CD4-positive, alpha-beta T cell (primary cell): Measurements from ENCODE around the gene NPLOC4. TPM values are rescaled to one million over a fixed set of nuclear protein-coding genes. Genes with fewer than 3 reads are reported as not detected.

ENCODE experiments used
- ATAC-seq: fragments of 200-7000 bp; cut with Tn5 transposase; one replicate; pipeline ENCODE4 v1.10.0; 2022; ENCODE audit warnings: mild to moderate bottlenecking; ENCODE audit not compliant: poor library complexity
- CTCF ChIA-PET: fragments of 350-600 bp; sonication (Branson Sonifier 250); formaldehyde crosslinking; loops from one replicate; lab custom pipeline; 2021; ENCODE audit warnings: antibody characterized with exemption, inconsistent platforms; lab: Charles Lee
- POLR2A ChIA-PET: fragments of 350-600 bp; sonication (Branson Sonifier 250); formaldehyde crosslinking; loops from one replicate; lab custom pipeline; 2021; ENCODE audit warnings: antibody characterized with exemption, inconsistent platforms; lab: Charles Lee
- DNase-seq, 14 experiments: peaks; one replicate each; pipeline ENCODE4 v3.0.0-alpha.2; 2013 to 2020; ENCODE audit warnings: mixed read lengths in 2 of 14
- H3K27ac ChIP-seq, 2 donors: one replicate each; pipeline versions ENCODE4 v1.5.1 to v1.7.0; 2013; ENCODE audit warnings: low read length in 2 of 2, low read depth in 1 of 2, mild to moderate bottlenecking in 1 of 2
- H3K27me3 ChIP-seq, 2 experiments: 1 replicate in 1 of 2; 2 replicates in 1 of 2; pipeline versions ENCODE4 v1.6.1 to v1.7.0; 2013; ENCODE audit warnings: low read length in 2 of 2, control low read depth in 1 of 2, mild to moderate bottlenecking in 1 of 2, moderate library complexity in 1 of 2; ENCODE audit not compliant: insufficient read depth in 2 of 2, control insufficient read depth in 1 of 2
- H3K36me3 ChIP-seq: one replicate; pipeline ENCODE4 v1.6.1; 2013; ENCODE audit warnings: low read length, control low read depth; ENCODE audit not compliant: insufficient read depth
- H3K4me1 ChIP-seq: one replicate; pipeline ENCODE4 v1.6.1; 2013; ENCODE audit warnings: low read length, control low read depth; ENCODE audit not compliant: insufficient read depth
- H3K4me3 ChIP-seq: one replicate; pipeline ENCODE4 v1.5.1; 2013; ENCODE audit warnings: mild to moderate bottlenecking, low read length, moderate library complexity
- H3K9me3 ChIP-seq, 2 experiments: 1 replicate in 1 of 2; 2 replicates in 1 of 2; pipeline versions ENCODE4 v1.6.1 to v1.7.0; 2013; ENCODE audit warnings: low read length in 2 of 2, mild to moderate bottlenecking in 2 of 2, control low read depth in 1 of 2, moderate library complexity in 1 of 2; ENCODE audit not compliant: control insufficient read depth in 1 of 2, insufficient read depth in 1 of 2
- H3K27ac Mint-ChIP-seq: one replicate; pipeline ENCODE4 v1.8.0; 2020; ENCODE audit warnings: mixed read lengths
- H3K27me3 Mint-ChIP-seq: one replicate; pipeline ENCODE4 v1.8.0; 2021; ENCODE audit warnings: mixed read lengths
- H3K36me3 Mint-ChIP-seq: one replicate; pipeline ENCODE4 v1.8.0; 2021; ENCODE audit warnings: low read depth, mixed read lengths
- H3K4me1 Mint-ChIP-seq: one replicate; pipeline ENCODE4 v1.8.0; 2021; ENCODE audit warnings: low read depth, mixed read lengths
- H3K4me3 Mint-ChIP-seq: one replicate; pipeline ENCODE4 v1.8.0; 2020; ENCODE audit warnings: mild to moderate bottlenecking, mixed read lengths
- H3K9me3 Mint-ChIP-seq: one replicate; pipeline ENCODE4 v1.8.0; 2020; ENCODE audit warnings: mixed read lengths
- CTCF ChIP-seq: fragments of 200-600 bp; IDR thresholded peaks from one replicate; pipeline ENCODE4 v1.8.0; 2022; ENCODE audit warnings: antibody characterized with exemption, mild to moderate bottlenecking
- intact Hi-C, 2 experiments: fragments of 100-400 bp; cut with DNase I in 1 of 2; cut with micrococcal nuclease in 1 of 2; formaldehyde crosslinking; loops; one replicate each; pipeline versions ENCODE4 v1.15.1 to v1.9.0; 2023 to 2025; cut with DNase I, micrococcal nuclease
- total RNA-seq, 174 experiments: library from RNA in 2 of 174; stranded (reverse) in 2 of 174; gene quantifications; one replicate each; pipeline ENCODE4 v1.2.3 and lab custom pipeline; 2021 to 2026

NPLOC4 gene
- total RNA-seq, 2 experiments from 2014 or later, result 61.0 to 62.4 TPM

- no peak overlapping the region for H3K4me3 ChIP-seq
- Mint-ChIP-seq H3K36me3 (peaks cover 5% of the 10 kb centered on the region), H3K4me1 (peaks cover 30% of the 10 kb centered on the region), H3K27ac (peak overlapping the region; percentile 20), H3K9me3 (no peaks in the 10 kb centered on the region), H3K27me3 (no peaks in the 10 kb centered on the region), H3K4me3 (no peak overlapping the region)
- POLR2A ChIA-PET, result no interaction called here
- H3K4me1 ChIP-seq, result peaks cover 51% of the 10 kb centered on the region
- no peaks in the 10 kb centered on the region for H3K9me3 ChIP-seq
- no peak overlapping the region for H3K27ac ChIP-seq
- DNase-seq, result no peak
- ATAC-seq, result no peak
- no peak for TF ChIP-seq CTCF
- peaks cover 12% of the 10 kb centered on the region for H3K36me3 ChIP-seq
- H3K27me3 ChIP-seq, result no peaks in the 10 kb centered on the region
- intact Hi-C loops, result no loop called here
- CTCF ChIA-PET, result no interaction called here
Observed at GRCh38 chr17:81660441-81660840, 23.5 kb upstream of the NPLOC4 start.

- ChIA-PET CTCF (interaction anchor here (0.7 kb wide), 1 partner anchor 45 kb away, joined by 4 read pairs; no protein-coding TSS in a partner anchor), POLR2A (interaction anchor here (0.7 kb wide), 1 partner anchor 159 kb away, joined by 4 read pairs; no protein-coding TSS in a partner anchor)
Observed at GRCh38 chr17:81659038-81659437, 22.1 kb upstream of the NPLOC4 start.

GRCh38 chr17:81656835-81657234 lies 19.9 kb upstream of the NPLOC4 start:
- H3K4me1 Mint-ChIP-seq, result peaks cover 15% of the 10 kb centered on the region

More at GRCh38 chr17:81659038-81659437, 22.1 kb upstream of the NPLOC4 start:
- Mint-ChIP-seq H3K27ac (no peak overlapping the region), H3K4me3 (no peak overlapping the region), H3K27me3 (no peaks in the 10 kb centered on the region), H3K36me3 (no peaks in the 10 kb centered on the region), H3K4me1 (peaks cover 22% of the 10 kb centered on the region), H3K9me3 (no peaks in the 10 kb centered on the region)
- Histone ChIP-seq H3K36me3 (peaks cover under 1% of the 10 kb centered on the region), H3K27ac (no peak overlapping the region), H3K4me1 (peaks cover 39% of the 10 kb centered on the region), H3K27me3 (no peaks in the 10 kb centered on the region), H3K4me3 (no peak overlapping the region), H3K9me3 (no peaks in the 10 kb centered on the region)
- no peak for DNase-seq
- no peak for ATAC-seq
- intact Hi-C loops, result no loop called here
- TF ChIP-seq CTCF, result no peak

More at GRCh38 chr17:81656835-81657234, 19.9 kb upstream of the NPLOC4 start:
- no peak overlapping the region for H3K27ac ChIP-seq
- ChIA-PET CTCF (no interaction called here), POLR2A (no interaction called here)
- no peaks in the 10 kb centered on the region for H3K9me3 ChIP-seq
- H3K4me3 ChIP-seq, result no peak overlapping the region
- no peak for TF ChIP-seq CTCF
- peaks cover 30% of the 10 kb centered on the region for H3K4me1 ChIP-seq
- DNase-seq, result peak in 1 of 14 experiments; percentile 13
- peaks cover 0 to 4% of the 10 kb centered on the region in 2 experiments for H3K27me3 ChIP-seq
- Mint-ChIP-seq H3K36me3 (no peaks in the 10 kb centered on the region), H3K4me3 (no peak overlapping the region), H3K9me3 (no peaks in the 10 kb centered on the region), H3K27ac (no peak overlapping the region), H3K27me3 (peaks cover 10% of the 10 kb centered on the region)
- intact Hi-C loops, result no loop called here
- no peaks in the 10 kb centered on the region for H3K36me3 ChIP-seq
- no peak for ATAC-seq
